ENCODE data around the gene JAG1. TPM values are rescaled to one million over a fixed set of nuclear protein-coding genes. Genes with fewer than 3 reads are reported as not detected.
"Not testable (repeated sequence)": the region's sequence is repeated elsewhere in the genome, so short reads cannot be mapped to it uniquely, and the experiment has no call there.

The JAG1 gene
- total RNA-seq, 1 experiment from 2014 or later = 9.9 TPM

DNA sequence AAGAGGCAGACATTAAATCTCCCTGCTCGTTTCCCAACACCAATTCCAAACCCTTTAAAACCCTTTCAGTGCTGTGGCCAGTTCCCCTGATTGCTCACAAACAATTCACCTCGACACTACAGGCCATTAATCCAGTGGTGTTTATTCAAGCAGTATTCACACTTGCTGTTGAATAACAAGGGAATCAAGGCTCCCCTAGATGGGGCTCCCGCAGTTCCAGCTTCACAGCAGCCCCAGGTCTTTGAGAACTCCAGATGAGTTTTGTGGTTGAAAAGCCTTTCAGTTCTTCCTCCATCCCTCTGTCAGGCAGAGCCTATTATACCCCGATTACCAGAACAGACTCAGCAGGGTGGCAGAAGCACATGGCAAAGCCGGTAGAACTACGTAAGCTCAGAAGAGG is 36.2 kb downstream of the JAG1 start:
- DNase-seq (ENCODE audit: low spot score) = no peak

DNA sequence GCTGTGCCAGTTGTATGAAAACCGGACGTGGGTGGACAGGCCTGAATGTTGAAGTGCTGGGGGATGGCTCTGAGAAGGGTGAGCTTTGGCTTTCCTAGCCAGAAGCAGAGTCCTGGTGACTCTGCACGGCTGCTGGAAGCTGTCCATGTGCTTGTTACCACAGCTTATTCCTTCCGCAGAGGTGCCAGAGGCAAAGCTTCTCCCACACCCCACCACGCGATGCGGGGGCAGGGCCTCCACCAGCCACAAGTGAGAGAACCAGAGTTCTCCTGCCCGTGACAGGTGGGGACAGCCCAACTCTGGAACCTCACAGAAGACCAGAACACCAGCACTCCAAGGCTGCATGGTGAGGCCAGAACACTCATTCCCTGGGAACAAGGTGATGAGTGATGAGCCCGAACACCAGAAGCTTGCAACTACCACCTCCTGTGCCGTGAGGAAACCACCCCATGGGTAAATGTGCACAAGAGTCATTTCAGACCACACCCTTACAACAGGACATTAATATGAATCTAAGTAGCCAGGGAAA is 36.7 kb downstream of the JAG1 start:
- DNase-seq (ENCODE audit: low spot score) = peak; percentile 74

GRCh38 chr20:10636326-10636818 is 37.4 kb downstream of the JAG1 start:
- peak; percentile 39 for DNase-seq (ENCODE audit: low spot score)

DNA sequence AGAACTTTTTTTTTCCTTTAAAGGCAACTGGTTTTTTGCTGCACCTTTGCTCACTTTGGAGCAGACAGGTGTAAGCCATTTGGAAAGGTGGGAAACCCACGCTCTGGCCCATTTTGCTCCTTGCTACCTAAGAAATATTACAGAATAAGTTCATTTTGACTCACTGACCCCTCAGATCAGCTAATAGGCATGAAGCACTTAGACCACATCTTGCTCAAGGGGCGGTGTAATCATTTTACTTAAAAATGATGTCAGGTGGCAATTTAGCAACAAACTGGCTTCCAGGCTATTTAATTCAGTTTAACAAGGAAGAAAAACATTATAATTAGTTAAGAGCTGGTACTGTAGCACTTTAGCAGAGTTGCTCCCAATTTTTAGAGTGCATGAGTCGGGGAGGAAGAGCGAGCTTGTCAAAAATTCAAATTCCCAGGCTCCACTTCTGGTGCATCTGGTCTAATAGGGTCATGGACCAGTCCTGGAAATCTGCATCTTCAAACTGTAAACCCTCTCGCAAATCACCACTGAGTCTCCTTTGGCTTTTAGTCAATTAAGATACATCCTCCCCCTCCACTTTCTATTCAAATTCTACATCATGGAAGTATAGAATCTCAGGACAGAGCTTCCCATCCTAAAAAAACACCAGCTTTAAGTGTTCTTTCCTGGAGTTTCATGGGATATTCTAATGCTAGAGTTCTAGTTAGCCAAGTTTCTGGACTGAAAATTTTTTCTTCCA is 38.2 kb downstream of the JAG1 start:
- DNase-seq (ENCODE audit: low spot score) = no peak

GRCh38 chr20:10634683-10635411 is 39.0 kb downstream of the JAG1 start:
- peak; percentile 58 for DNase-seq (ENCODE audit: low spot score)

- no peak for DNase-seq (ENCODE audit: low spot score)
Observed at GRCh38 chr20:10634211-10634610, 39.6 kb downstream of the JAG1 start.

- DNase-seq (ENCODE audit: low spot score) = no peak
Observed at GRCh38 chr20:10633718-10634117, 40.1 kb downstream of the JAG1 start.

GRCh38 chr20:10632721-10633509 is 40.9 kb downstream of the JAG1 start:
- DNase-seq (ENCODE audit: low spot score) = no peak

DNA sequence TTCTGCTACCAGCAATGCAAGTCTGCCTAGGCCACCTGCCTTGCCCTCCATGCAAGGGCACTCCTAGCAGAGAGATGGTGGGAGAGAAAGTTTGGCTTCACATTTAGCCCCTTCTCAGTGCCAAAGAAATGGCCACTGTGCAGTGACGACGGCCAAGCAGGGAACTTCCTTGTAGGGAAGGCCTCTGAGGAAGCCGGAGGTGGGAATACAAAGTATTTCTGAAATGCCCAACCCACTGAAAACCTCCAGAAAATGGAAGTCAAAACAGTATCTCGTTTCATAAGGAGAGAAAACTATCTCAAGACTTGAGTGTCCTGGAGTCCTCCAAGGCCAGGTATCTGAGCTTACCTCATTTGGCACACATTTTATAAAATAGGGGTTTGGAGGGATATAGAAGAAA is 42.7 kb downstream of the JAG1 start:
- no peak for DNase-seq (ENCODE audit: low spot score)

DNA sequence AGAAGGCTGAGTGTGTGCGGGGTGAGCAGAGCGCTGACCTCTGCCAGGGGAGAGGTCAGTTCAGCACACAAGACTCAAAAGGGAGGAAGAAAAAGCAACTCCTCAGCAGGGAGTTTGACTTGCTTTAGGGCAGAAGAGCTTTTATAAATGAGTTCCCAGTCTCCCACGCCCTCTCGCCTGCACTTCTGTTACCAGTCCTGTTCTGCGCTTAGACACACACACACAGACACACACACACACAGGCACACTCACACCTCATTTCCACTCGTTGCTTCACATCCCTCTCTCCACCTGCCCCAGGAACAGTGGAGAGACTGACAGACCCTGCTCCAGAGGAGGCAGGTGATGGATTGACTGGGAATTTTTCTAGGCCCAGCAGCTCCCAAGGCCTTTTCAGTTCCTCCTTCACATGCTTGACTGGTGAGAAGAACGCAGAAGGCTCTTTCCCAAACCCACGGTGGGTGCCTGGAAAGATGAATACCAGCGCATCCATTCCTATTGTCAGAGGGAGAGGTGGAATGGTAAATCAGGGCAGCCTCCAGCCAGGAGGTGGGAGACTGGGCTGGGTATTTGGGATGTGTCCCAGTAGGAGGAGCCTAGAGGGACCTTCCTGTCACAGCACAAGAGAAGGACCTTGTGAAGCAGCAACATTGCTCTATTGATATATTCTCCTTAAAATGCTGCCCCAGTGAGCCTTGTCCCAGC is 43.7 kb downstream of the JAG1 start:
- DNase-seq (ENCODE audit: low spot score) = no peak

DNA sequence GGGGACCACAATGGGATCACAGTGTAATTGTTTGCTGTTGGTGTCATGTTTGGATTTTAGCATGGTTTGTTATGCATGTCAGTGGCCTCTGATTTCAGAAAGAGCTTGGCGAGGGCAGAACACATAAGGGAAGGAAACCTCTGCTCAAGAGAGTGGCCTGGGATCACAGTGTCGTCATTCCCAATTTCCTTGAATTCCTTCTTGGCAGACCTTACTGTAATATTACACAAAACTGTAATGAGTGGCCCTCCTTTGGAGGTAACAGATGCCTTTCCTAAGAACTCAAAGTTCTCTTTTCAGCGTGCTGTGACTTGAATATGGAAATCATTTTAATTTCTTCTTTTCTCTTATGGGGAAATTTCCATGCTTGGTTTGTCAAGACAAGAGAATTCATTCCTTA is 46.9 kb downstream of the JAG1 start:
- no peak for DNase-seq (ENCODE audit: low spot score)

- no peak for DNase-seq (ENCODE audit: low spot score)
Observed at GRCh38 chr20:10625641-10626040, 48.2 kb downstream of the JAG1 start.

DNA sequence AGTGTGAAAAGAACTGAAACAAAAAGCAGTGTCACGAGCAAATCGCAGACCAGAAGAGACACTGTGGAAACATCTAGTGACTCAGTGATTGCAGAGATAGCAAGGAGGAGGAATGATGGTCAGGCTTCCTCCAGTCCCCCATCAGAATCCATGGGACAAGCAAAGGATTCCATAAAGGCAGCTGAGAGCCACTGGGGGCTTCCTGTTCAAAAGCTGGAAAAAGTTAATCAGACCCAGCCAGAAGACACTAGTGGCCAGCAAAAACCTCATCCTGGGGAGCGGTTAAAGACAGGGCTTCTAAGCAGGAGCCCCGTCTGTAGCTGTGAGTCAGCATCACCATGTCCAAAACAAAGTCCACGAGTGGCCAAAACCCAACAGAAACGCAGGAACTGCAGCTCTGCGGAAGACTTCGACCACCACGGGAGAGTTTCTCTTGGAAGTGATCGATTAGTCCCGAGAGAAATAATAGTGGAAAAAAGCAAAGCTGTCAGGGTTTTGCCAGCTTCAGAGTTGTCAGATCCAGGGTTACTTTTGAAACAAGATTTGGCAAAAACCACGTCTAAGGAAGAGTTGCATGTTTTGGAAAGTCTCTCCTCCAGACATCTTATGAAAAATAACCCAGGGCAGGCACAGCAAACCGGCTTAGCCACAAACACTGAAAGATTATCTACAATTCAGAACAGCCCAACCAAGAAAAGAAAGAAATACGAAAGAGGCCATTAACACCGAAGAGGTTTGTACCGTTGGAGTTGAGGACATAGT is 51.0 kb downstream of the JAG1 start:
- no peak for DNase-seq (ENCODE audit: low spot score)

DNA sequence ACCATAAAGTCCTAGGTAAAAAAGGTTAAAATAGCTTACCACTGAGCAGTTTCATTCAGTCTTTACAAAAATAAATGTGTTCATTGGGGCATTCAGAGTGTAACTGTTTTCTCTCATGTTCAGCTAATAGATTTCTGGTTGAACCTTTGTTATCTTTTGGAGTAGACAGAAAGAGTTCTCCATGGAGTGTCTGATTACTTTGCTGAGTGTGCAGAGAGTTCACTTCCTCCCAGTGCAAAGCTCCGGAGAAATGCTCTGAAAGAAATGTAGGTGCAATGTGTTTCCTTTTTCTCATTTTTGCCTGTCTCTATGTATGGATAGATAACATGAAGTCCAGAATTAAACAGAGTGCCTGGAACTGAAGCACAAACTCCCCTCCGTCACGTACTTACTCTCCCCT is 52.6 kb downstream of the JAG1 start:
- DNase-seq (ENCODE audit: low spot score) = no peak

DNA sequence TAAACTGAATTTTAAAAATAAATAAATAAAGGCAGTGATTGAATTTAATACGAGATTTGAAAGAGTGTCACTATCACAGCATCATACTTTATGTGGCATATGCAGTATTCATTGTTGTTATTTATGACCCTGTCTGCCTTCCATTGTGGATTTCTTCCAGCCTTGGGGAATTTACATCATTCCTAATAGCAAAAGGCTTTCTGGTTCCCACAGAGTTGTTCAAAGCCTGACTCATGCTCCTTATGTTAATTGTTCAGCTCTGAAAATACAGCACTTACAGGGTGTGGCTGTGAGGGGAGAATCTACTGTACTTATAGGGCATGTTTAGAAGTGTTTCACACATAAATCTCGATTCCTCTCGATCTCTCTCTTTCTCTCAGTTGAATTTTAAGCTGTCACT is 54.4 kb downstream of the JAG1 start:
- peak; percentile 89 for DNase-seq (ENCODE audit: low spot score)

- DNase-seq (ENCODE audit: low spot score) = no peak
Observed at GRCh38 chr20:10618611-10619245, 55.1 kb downstream of the JAG1 start.

DNA sequence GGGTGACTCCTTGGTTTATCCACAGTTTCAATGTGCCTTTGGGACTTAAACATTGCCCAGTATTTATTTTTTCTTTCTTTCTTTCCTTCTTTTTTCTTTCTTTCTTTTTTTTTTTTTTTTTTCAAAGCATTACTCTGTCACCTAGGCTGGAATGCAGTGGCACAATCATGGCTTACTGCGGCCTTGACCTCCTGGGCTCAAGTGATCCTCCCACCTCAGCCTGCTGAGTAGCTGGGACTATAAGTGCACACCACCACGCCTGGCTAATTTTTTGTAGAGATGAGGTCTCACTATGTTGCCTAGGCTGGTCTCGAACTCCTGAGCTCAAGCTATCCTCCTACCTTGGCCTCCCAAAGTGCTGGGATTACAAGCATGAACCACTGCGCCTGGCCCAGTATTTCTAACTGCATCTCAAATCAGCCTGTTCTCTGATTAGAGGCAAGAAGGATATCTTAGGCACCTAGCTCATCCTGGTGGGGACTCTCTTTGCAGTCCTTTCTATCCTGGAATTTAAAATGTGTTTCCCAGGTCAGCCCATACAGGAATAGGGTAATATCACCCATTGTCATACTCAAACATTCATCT is 56.2 kb downstream of the JAG1 start:
- not testable (repeated sequence) for DNase-seq (ENCODE audit: low spot score)

GRCh38 chr20:10616212-10616611 is 57.6 kb downstream of the JAG1 start:
- DNase-seq (ENCODE audit: low spot score) = no peak

- DNase-seq (ENCODE audit: low spot score) = no peak
Observed at GRCh38 chr20:10613911-10614310, 59.9 kb downstream of the JAG1 start.

DNA sequence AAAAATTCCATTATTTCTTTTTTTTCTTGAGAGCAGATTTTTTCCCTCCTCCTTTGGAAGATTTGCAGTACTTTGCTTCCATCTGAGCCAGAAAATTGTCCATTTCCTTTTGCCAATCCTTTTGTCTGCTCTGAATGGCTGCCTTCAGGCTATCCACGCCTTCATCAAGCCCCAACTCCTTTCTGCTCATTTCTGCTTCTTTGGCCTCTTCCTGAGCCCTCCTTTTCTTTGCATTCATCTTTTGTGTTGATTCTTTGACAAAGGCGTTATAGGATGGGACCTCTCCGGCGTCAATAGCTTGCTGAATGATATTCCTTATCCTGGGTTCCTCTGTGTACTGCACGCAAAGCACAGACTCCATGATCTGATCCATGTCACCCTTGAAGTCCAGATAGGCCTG is 60.4 kb downstream of the JAG1 start:
- not testable (repeated sequence) for DNase-seq (ENCODE audit: low spot score)

All from H4 (cell line).